ENCODE measurements around the gene GBP4.
"Not testable (repeated sequence)": the region's sequence is repeated elsewhere in the genome, so short reads cannot be mapped to it uniquely, and the experiment has no call there.

GBP4 gene, protein sequence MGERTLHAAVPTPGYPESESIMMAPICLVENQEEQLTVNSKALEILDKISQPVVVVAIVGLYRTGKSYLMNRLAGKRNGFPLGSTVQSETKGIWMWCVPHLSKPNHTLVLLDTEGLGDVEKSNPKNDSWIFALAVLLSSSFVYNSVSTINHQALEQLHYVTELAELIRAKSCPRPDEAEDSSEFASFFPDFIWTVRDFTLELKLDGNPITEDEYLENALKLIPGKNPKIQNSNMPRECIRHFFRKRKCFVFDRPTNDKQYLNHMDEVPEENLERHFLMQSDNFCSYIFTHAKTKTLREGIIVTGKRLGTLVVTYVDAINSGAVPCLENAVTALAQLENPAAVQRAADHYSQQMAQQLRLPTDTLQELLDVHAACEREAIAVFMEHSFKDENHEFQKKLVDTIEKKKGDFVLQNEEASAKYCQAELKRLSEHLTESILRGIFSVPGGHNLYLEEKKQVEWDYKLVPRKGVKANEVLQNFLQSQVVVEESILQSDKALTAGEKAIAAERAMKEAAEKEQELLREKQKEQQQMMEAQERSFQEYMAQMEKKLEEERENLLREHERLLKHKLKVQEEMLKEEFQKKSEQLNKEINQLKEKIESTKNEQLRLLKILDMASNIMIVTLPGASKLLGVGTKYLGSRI

DNA sequence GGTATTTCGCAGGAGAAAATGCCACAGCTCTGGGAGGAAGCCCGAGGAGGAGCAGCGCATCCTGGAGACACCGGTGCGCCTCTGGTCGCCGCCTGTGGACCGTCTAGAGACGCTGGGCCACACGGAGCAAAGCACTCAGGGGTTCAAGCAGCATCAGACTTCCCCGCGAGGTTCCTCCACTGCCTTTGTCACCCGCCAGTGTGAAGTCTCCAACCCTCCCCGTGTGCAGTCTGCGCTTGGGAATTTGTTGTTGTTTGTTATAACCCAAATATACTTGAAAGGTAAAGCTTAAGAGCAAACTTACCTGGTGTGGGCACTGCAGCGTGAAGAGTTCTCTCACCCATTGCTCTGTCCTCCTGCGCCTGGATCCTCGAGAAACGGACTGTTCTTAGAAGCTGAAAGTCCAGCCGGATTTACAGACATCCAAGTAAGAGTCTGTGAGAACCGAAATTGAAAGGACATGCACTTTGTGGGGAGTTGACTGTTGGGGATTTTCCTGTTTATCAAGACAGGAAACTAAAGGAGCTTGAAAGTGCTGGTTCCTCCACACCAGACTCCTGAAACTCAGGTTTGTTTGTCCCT lies at the start of gene GBP4:
Gene GBP4, minus strand, starts transcription at position 452 of the 582 bp plus-strand sequence. Its CDS starts 108 bp downstream, at position 344.
- no peak for DNase-seq (ENCODE audit: low read depth)

DNA sequence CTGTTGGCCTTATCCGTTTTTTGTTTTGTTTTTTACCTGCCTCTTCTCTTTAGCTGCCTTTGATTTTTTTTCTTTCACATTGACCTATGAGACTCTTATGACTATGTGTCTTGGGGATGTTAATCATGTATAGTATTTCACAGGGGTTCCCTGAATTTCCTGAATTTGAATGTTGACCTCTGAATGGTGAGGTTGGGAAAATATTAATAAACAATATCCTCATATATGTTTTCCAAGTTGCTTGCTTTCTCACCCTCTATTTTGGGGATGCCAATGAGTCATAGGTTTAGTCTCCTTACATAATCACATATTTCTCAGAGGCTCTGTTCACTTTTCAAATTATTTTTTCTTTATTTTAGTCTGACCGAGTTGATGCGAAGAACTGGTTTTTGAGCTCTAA lies 44.3 kb upstream of the GBP4 start:
- no peak for DNase-seq (ENCODE audit: low read depth)

DNA sequence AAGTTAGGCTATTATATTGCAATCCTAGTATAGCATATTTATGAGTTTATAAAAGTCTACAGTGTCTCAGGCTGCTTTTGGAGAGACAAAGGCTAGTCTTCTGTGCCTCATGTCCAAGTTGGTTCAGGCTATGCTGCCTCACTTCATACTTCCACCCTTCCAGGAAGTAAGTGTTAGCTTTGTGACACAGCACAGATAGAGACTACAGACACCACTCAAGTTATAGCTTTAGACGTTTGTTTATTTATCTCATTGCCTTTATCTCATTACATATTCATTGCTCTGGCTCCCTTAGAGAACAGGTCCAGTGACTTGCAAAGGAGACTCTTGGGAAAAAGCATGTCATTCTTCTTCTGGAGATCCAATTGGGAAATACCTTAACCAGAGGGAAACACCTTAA lies 22.6 kb upstream of the GBP4 start:
- no peak for DNase-seq (ENCODE audit: low read depth)

DNA sequence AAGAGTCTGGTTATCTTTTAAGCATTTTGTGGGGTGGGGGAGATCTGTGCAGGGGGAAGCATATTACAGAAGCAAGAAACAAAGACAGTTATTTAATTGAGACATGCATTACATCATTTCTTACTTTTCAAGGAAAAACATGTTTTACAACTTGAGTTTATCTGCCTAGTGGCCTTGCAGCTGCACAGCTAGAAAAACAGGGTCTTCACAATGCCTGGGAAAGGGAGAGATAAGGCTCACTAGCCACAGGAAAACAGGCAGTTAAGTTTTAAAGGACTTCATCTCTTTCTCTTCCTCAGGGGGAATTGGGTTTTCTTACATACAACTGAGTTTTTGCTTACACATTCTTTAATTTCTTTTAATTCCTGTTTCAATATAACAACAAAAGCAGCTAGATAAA lies 21.1 kb upstream of the GBP4 start:
- not testable (repeated sequence) for DNase-seq (ENCODE audit: low read depth)

DNA sequence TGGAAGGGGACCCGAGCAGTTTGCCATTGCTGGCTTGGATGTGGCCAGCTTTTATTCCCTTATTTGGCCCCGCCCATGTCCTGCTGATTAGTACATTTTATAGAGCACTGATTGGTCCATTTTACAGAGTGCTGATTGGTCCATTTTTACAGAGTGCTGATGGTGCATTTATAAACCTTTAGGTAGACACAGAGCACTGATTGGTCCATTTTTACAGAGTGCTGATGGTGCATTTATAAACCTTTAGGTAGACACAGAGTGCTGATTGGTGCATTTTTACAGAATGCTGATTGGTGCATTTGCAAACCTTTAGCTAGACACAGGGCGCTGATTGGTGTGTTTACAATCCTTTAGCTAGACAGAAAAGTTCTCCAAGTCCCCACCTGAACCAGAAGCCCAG lies 20.2 kb upstream of the GBP4 start:
- DNase-seq (ENCODE audit: low read depth), result not testable (repeated sequence)

DNA sequence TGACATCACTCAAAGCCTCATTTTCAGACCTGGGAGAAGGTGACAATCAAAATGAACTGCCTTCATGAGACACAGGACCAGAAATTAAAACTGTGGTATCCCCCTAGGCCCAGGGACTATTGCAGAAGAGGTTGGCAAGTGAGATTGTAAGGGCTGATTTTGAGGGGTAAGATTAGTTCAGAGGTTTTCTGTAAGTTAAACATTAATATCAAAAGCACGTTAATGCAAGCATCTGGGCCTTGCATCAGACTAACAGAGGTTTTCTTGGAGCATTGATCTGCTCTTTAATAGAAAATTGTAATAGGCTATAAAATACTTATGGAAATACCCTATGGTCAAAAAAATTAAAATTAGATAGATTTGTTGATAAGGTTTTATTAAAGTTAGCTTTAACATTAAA lies 14.6 kb upstream of the GBP4 start:
- DNase-seq (ENCODE audit: low read depth), result no peak

DNA sequence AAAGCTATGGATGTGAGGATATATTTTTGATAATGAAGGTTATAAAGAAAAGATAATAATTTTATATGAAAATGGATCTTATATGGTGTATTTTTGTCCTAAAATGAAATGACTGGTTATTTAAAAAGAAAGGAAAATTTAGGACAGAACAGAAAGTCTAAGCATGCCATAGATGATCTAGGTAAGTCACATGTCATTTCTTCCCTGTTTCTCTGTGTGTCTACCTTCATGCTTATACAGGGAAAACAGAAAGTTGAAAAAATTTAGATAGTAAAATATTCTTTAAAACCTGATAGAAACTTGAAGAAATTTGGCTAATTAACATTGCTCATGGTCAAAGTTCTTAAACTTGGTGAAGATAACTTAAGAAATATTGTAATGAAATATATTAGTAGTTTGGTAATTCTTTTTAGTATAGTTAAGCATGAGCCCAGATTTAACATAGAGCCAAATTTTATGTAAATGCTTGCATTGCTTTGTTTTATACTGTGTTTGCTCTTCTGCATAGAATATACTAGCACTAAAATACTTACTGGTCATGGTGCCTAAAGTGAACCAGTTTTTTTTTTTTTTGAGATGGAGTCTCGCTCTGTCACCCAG lies 12.4 kb upstream of the GBP4 start:
- no peak for DNase-seq (ENCODE audit: low read depth)

DNA sequence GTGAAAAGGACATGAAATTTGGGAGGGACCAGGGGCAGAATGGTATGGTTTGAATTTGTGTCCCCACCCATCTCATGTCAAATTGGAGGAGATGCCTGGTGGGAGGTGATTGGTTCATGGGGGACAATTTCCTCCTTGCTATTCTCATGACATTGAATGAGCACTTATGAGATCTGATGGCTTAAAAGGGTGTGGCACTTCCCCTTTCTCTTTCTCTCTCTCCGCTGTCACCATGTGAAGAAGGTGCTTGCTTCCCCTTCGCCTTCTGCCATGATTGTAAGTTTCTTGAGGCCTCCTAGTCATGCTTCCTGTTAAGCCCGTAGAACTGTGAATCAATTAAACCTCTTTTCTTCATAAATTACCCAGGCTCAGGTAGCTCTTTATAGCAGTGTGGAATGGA lies 7.6 kb upstream of the GBP4 start:
- no peak for DNase-seq (ENCODE audit: low read depth)

DNA sequence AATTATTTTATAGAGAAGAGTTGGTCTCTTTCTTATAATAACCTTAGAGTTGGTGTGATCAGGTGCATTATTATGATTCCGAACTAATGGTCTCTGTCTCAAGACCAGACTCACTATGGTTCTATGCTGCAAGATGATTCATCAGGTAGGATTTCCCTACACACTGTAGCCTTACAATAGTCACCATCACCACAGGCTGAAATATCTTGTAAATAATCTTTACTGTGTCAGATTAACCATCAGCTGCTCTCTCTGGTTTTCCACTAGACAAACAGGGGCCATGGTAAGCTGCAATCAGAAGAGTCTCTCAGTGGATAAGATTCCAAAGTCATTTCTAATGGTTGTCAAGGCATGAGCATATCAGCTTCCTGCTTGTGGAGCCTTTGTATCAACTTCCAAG lies 4.4 kb upstream of the GBP4 start:
- no peak for DNase-seq (ENCODE audit: low read depth)

DNA sequence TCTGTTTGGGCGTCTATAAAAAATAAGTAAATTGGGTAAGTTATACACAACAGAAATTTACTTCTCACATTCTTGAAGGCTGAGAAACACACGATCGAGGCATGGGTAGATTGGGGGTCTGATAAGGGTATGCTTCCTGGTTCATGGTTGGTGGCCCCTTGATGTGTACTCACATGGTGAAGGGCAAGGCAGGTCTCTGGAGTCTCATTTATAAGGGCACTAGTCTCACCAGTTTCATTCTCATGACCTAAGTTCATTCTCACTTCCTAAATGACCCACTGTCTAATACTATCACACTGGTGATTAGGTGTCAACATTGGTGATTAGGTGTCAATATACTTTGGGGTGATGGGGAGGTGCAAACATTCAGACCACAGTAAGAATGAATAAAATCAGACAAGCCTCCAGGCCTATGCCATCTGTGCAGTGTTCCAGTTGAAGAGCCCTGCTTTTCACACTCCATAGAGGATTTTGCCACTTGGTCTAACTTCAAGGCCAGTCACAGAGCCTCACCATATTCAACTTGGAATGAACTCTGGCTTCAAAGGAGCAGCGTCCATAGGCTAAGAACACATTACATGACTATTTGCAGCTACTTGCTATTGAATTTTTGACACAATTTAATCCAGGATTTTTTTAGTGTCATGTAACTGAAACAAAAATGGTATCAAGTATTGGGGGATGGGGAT lies 2.5 kb upstream of the GBP4 start:
- DNase-seq (ENCODE audit: low read depth), result no peak

DNA sequence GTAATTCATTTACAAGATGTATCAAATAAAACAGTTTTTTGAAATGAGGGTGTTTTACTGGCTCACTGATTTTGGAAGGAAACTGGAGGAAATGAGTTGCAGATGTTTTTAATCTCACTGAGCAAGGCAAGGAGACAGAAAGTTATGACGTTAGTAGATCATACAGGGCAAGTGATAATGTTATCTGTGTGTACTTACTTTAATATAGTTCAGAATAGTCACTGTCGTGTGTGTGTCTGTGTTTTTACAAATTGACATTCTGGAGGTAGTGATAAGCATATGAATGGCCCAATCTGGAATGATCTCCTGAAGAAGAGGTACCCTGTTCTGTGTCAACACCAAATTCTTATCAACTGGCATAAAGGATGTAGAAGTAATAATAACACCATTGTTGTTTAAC lies 1.9 kb upstream of the GBP4 start:
- DNase-seq (ENCODE audit: low read depth), result no peak

DNA sequence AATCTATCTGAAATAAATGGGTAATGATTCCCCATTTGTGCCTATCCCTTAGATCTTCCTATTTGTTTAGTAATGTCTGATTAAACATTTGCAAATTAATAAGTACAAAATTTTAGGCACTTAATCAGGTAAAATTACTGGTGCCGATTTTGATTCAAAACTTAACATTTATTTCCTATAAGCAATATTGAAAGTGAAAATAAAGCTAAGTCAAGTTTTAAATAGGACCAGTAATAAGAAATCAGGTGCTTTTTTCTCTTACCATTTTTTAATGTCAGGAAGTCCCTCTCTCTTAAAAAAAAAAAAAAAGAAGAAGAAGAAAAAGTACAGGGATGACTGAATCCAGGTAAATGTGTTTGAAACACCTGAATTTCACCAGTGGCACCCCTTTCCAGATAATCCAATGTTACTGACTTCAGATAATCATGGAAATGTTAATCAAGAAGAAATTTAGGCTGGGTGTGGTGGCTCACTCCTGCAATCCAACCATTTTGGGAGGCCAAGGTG lies 836 bp upstream of the GBP4 start:
- no peak for DNase-seq (ENCODE audit: low read depth)

DNA sequence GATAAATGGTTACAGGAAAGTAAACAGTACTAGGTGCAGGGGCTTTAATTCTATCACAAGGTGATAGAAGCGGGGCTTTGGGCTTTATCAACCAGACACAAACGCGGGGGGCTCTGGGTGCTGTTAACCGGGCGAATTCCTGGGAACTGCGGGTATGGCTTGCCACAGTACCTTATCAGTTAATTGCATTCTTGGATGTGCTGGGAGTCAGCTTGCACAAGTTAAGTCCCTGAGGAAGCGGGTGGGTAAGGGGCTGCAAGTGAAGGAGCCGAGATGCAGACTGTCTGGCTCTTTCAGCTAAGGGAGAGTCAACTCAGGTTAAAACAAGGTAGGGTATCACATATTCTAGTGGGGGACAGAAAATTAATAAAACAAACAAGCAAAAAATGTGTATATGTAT lies 661 bp downstream of the GBP4 start:
- no peak for DNase-seq (ENCODE audit: low read depth)

DNA sequence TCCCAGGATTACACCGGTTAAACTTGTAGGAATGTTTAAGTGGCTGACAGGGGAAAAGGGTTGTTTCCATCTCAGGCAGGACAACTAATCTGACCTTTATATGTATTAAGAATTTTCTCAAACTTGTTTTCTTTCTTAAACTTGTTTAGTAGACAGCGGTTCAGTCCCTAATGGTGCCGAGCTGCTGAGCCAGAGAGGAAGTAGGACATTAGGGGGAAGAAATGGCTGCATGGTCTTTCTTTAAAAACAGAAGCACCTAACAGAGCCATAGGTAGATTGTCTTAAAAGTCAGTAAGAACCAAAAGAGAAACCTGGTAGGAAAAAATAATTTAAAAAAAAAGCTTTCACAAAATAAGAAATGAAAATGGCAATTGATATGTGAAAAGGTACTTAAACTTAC lies 3.3 kb downstream of the GBP4 start:
- no peak for DNase-seq (ENCODE audit: low read depth)

DNA sequence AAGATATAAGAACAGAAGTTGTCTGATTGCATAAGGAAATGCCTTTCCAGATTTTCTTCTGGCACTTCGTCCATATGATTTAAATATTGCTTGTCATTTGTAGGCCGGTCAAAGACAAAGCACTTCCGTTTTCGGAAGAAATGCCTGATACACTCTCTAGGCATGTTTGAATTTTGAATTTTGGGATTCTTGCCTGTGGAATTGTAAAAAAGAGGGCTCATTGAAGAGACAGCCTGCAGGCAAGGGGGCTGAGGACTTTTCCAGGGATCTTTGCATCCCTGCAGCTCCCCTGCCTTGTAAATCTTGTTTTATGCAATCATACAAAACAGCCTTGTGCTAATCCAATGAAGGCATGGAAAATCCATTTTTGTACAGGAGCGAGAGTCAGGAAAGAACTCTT lies 7.4 kb downstream of the GBP4 start:
- DNase-seq (ENCODE audit: low read depth), result no peak

DNA sequence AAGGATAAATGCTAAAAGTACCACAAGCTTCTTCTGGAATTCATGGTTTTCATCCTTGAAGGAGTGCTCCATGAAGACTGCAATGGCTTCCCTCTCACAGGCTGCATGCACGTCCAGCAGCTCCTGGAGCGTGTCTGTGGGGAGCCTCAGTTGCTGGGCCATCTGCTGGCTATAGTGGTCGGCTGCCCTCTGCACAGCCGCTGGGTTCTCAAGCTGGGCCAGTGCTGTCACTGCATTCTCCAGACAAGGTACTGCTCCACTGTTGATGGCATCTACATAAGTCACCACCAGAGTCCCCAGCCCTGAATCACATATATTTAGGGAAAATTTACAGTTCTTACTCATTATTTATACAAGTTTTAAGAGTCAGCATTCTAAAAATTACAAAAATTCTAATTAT lies 8.7 kb downstream of the GBP4 start:
- DNase-seq (ENCODE audit: low read depth), result no peak

DNA sequence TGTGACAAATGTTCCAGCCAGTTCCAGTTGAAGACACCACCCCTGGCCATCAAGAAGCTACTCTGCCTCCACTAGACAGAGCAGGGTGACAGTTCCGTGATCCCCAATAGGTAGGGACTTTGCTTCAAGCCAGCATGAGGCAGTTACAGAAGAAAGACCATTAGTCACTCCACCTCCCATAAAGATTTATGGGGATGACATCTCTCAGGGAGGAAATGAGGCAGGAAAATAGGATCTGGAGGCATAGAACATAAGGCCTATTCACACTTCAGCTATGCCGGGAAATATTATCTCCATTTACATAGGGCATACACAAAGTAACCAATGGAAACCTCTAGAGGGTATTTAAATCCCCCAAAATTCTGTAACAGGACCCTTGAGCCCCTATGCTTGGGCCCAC lies 19.4 kb downstream of the GBP4 start:
- no peak for DNase-seq (ENCODE audit: low read depth)

DNA sequence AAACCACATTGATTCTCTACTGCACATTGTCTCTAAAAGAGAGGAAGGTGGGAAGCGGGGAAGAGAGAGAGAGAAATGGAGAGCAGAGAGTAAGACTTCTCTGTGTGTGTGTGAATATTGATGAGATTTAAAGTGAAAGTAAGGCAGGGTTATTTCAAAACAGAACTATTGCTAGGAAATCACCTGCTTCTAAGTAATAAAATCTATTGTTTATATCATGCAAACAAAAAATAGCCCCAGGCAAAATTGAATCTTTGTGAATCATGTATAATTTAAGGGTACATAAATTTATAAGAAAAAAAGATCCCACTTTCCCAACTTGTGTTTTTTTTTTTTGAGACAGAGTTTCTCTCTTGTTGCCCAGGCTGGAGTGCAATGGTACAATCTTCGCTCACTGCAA lies 21.8 kb downstream of the GBP4 start:
- no peak for DNase-seq (ENCODE audit: low read depth)

DNA sequence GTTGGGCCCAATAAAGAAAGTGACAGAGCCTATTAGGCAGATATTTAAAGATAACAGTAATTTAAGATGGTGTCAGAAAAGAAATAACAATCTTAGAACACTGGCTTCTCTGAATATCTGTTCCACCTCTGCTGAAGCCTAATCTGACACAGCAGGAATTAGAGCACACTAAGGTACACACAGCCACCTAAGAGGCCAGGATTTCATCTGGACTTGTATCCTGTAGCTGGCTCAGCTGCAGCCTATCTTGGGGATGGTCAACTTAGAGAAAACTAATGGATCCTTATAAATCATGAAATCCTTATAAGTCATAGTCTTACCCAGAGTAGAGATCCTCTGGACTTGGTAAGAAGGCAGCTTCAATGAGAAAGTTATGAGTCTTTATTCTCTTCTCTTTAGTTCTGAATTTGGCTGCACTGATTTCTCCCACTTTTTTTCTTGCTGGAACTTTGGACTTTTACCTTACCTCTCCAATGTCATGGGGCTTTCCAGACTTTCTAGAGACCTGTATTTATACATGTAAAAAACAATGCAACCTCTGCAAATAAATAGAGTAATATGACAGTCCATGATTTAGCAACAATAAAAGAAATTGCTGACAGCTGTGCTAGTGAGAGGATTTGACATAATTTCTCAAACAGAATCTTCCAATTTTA lies 23.0 kb downstream of the GBP4 start, which contains the start of gene GBP7:
Gene GBP7, minus strand, starts transcription at position 403 of the 656 bp plus-strand sequence. CDS start 4,068 bp downstream, outside the sequence.
- no peak for DNase-seq (ENCODE audit: low read depth)

DNA sequence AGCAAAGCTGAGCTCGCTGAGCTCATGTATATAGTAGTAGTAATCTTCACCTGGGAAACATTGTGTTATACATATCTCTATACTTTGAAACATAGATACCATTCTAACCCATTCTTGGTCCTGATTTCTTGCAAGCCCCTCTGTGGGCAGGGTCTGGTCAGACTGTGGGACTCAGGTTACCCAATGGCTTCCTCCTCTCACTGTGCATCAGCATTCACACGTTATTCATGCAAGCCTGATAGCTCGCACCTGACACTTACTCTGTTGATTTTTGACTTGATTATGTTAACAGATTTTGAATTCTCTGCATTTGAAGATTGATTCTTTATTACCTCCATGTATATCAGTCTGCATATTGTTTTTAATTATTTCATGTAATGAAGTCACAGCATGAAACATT lies 24.3 kb downstream of the GBP4 start:
- no peak for DNase-seq (ENCODE audit: low read depth)

DNA sequence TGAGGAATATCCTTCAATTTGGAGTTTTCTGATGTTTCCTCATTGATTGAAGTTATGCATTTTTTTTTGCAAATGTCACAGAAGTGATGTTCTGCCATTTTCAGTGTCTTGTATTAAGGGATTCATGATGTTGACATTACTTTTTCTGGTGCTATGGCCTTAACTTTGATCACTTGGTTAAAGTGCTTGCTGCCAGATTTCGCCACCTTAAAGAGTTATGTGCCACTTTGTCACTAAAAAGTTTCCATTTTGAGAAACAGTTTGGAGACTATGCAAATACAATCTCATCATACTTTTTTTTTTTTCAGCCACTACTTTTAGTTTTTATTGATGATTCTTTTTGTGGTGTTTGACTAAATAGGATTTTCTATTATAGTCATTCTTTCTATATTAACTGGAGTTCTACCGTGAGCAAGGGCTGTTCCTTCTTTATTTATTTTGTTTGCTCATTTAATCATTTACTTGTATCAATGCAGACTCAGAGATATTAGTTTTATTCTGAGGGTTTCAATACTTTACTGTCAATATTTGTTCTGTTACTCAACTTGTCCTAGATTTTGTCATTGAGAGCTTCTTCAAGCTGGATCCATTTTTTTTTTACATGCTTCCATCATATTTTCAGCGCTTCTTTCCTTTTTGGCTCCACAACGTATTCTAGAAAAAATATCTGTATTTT lies 26.1 kb downstream of the GBP4 start:
- DNase-seq (ENCODE audit: low read depth), result no peak

Data from stimulated activated CD8-positive, alpha-beta memory T cell treated with anti-CD3 and anti-CD28 coated beads, Interleukin-15, amount 100 ng/mL, for 1 hour (primary cell).